LHCN-M2 (cell line): ENCODE data around the gene MACROD2. TPM values are rescaled to one million over a fixed set of nuclear protein-coding genes. Genes with fewer than 3 reads are reported as not detected.

Experiments
- DNase-seq: peaks from one replicate; pipeline ENCODE4 v3.0.0-alpha.2; 2012; ENCODE audit warnings: low read depth
- total RNA-seq: library from RNA; depleted of rRNA; stranded (reverse); fragments of >200 nt; gene quantifications from 2 replicates; pipeline ENCODE4 v1.2.3, GENCODE V29; 2014

MACROD2 gene
- total RNA-seq, 1 experiment from 2014 or later = 1.1 TPM

GRCh38 chr20:14522595-14522994 is 527.3 kb downstream of the MACROD2 start:
- DNase-seq = no peak

- DNase-seq = peak; percentile 5
Observed at GRCh38 chr20:14523090-14523489, 527.8 kb downstream of the MACROD2 start.

- DNase-seq = no peak
Observed at GRCh38 chr20:14525426-14525825, 530.1 kb downstream of the MACROD2 start.

GRCh38 chr20:14526891-14527290 is 531.6 kb downstream of the MACROD2 start:
- DNase-seq = no peak

GRCh38 chr20:14531786-14532185 is 536.5 kb downstream of the MACROD2 start:
- no peak for DNase-seq

GRCh38 chr20:14536738-14537137 is 541.4 kb downstream of the MACROD2 start:
- no peak for DNase-seq

- no peak for DNase-seq
Observed at GRCh38 chr20:14538433-14538832, 543.1 kb downstream of the MACROD2 start.

- DNase-seq = no peak
Observed at GRCh38 chr20:14543040-14543439, 547.7 kb downstream of the MACROD2 start.

- no peak for DNase-seq
Observed at GRCh38 chr20:14544688-14545087, 549.4 kb downstream of the MACROD2 start.

GRCh38 chr20:14550655-14551054 is 555.3 kb downstream of the MACROD2 start:
- DNase-seq = no peak

GRCh38 chr20:14553774-14554534 is 558.6 kb downstream of the MACROD2 start:
- peak; percentile 65 for DNase-seq

- no peak for DNase-seq
Observed at GRCh38 chr20:14555676-14556075, 560.4 kb downstream of the MACROD2 start.

- DNase-seq = no peak
Observed at GRCh38 chr20:14556206-14556605, 560.9 kb downstream of the MACROD2 start.

GRCh38 chr20:14559612-14560011 is 564.3 kb downstream of the MACROD2 start:
- DNase-seq = no peak

GRCh38 chr20:14561741-14562221 is 566.5 kb downstream of the MACROD2 start:
- peak; percentile 66 for DNase-seq

GRCh38 chr20:14562981-14563380 is 567.7 kb downstream of the MACROD2 start:
- no peak for DNase-seq

GRCh38 chr20:14566505-14566904 is 571.2 kb downstream of the MACROD2 start:
- peak; percentile 95 for DNase-seq

- peak; percentile 26 for DNase-seq
Observed at GRCh38 chr20:14568225-14568624, 572.9 kb downstream of the MACROD2 start.

GRCh38 chr20:14568701-14569100 is 573.4 kb downstream of the MACROD2 start:
- no peak for DNase-seq

- no peak for DNase-seq
Observed at GRCh38 chr20:14569641-14570040, 574.3 kb downstream of the MACROD2 start.

GRCh38 chr20:14570811-14571210 is 575.5 kb downstream of the MACROD2 start:
- DNase-seq = no peak

GRCh38 chr20:14573676-14574075 is 578.4 kb downstream of the MACROD2 start:
- DNase-seq = no peak

GRCh38 chr20:14576196-14576877 is 581.0 kb downstream of the MACROD2 start:
- no peak for DNase-seq
